HUES48 (cell line): Measurements from ENCODE around the gene ZNF679.
"Not testable (repeated sequence)": the region's sequence is repeated elsewhere in the genome, so short reads cannot be mapped to it uniquely, and the experiment has no call there.

Experiments used
- H3K27ac ChIP-seq: one replicate; pipeline ENCODE4 v1.7.0; 2013; ENCODE audit warnings: low read depth, low read length, inconsistent platforms
- H3K27me3 ChIP-seq: 2 replicates; pipeline ENCODE4 v1.6.1; 2013; ENCODE audit warnings: mild to moderate bottlenecking, low read length; ENCODE audit not compliant: control insufficient read depth, insufficient read depth
- H3K36me3 ChIP-seq: 2 replicates; pipeline ENCODE4 v1.6.1; 2013; ENCODE audit warnings: low read length; ENCODE audit not compliant: control insufficient read depth, insufficient read depth
- H3K4me1 ChIP-seq: 2 replicates; pipeline ENCODE4 v1.6.1; 2013; ENCODE audit warnings: mild to moderate bottlenecking, low read length; ENCODE audit not compliant: control insufficient read depth, insufficient read depth
- H3K4me3 ChIP-seq: 2 replicates; pipeline ENCODE4 v1.5.1; 2013; ENCODE audit warnings: mild to moderate bottlenecking, low read depth, low read length
- H3K9ac ChIP-seq: 2 replicates; pipeline ENCODE4 v1.6.1; 2013; ENCODE audit warnings: mild to moderate bottlenecking, low read depth, low read length, moderate library complexity
- H3K9me3 ChIP-seq: 2 replicates; pipeline ENCODE4 v1.6.1; 2013; ENCODE audit warnings: low read length; ENCODE audit not compliant: control insufficient read depth, insufficient read depth

The ZNF679 gene

DNA sequence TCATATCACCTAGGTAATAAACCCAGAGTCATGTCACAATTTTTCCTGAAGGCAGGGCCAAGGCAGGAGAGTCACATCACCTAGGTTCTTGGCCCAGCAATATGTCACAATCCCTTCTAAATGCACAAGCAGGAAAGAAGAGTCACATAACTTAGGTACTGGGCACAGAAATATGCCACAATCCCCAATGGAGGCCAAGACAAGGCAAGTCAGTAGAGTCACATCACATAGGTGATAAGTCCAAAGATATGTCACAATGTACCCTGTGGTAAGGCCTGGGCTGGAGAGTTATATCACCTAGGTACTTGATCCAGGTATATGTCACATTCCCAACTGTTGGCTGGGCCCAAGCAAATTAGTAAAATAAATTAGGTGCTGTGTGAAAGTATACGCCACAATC is at the start of gene ZNF679:
TSS of gene ZNF679 (plus strand) at position 301 of the 400 bp plus-strand sequence. CDS start 20,644 bp downstream, outside the sequence.
- peaks cover 87% of the 10 kb centered on the region for H3K9me3 ChIP-seq
- H3K27ac ChIP-seq, H3K9ac ChIP-seq, H3K36me3 ChIP-seq, H3K4me3 ChIP-seq, H3K4me1 ChIP-seq, H3K27me3 ChIP-seq: not testable (repeated sequence)

GRCh38 chr7:64180989-64181388 is 47.3 kb upstream of the ZNF679 start:
- H3K27ac ChIP-seq = no peak overlapping the region
- H3K4me1 ChIP-seq = no peaks in the 10 kb centered on the region
- no peak overlapping the region for H3K4me3 ChIP-seq
- peaks cover 83% of the 10 kb centered on the region for H3K9me3 ChIP-seq
- no peak overlapping the region for H3K9ac ChIP-seq
- H3K27me3 ChIP-seq = no peaks in the 10 kb centered on the region
- H3K36me3 ChIP-seq = no peaks in the 10 kb centered on the region

- Histone ChIP-seq H3K27me3 (no peaks in the 10 kb centered on the region), H3K4me1 (no peaks in the 10 kb centered on the region), H3K36me3 (no peaks in the 10 kb centered on the region), H3K4me3 (no peak overlapping the region), H3K27ac (no peak overlapping the region), H3K9me3 (peaks cover 83% of the 10 kb centered on the region), H3K9ac (no peak overlapping the region)
Observed at GRCh38 chr7:64181586-64181985, 46.7 kb upstream of the ZNF679 start.

DNA sequence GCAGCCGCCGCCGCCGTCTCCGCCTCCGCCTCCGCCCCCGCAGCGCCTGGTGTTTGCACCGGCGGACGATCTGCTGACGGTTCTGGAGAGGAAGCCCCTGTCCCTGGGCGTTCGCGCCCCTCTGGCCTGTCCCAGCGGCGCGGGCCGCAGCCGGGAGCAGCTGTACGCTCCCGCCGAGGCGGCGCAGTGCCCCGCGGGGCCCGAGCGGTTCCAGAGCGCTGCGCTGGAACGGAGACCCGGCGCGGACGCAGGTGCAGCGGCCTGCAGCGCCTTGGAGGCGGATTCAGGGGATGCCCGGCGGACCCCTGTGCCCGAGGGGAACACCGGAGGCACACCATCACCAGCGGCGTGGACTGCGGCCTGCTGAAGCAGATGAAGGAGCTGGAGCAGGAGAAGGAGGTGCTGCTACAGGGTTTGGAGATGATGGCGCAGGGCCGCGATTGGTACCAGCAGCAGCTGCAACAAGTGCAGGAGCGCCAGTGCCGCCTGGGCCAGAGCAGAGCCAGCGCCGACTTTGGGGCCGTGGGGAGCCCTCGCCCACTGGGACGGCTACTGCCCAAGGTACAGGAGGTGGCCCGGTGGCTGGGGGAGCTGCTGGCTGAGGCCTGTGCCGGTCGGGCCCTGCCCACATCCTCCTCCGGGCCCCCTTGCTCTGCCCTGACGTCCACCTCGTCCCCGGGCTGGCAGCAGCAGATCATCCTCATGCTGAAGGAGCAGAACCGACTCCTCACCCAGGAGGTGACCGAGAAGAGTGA is 46.1 kb upstream of the ZNF679 start:
- no peaks in the 10 kb centered on the region for H3K36me3 ChIP-seq
- no peaks in the 10 kb centered on the region for H3K4me1 ChIP-seq
- no peak overlapping the region for H3K4me3 ChIP-seq
- peaks cover 83% of the 10 kb centered on the region for H3K9me3 ChIP-seq
- H3K27ac ChIP-seq = no peak overlapping the region
- H3K9ac ChIP-seq = no peak overlapping the region
- no peaks in the 10 kb centered on the region for H3K27me3 ChIP-seq

- H3K9ac ChIP-seq = no peak overlapping the region
- H3K27me3 ChIP-seq = no peaks in the 10 kb centered on the region
- no peak overlapping the region for H3K4me3 ChIP-seq
- no peak overlapping the region for H3K27ac ChIP-seq
- H3K4me1 ChIP-seq = no peaks in the 10 kb centered on the region
- no peaks in the 10 kb centered on the region for H3K36me3 ChIP-seq
- peaks cover 86% of the 10 kb centered on the region for H3K9me3 ChIP-seq
Observed at GRCh38 chr7:64183126-64183742, 45.0 kb upstream of the ZNF679 start.

GRCh38 chr7:64183827-64184372 is 44.4 kb upstream of the ZNF679 start:
- H3K27me3 ChIP-seq = no peaks in the 10 kb centered on the region

GRCh38 chr7:64184376-64184775 is 43.9 kb upstream of the ZNF679 start:
- Histone ChIP-seq H3K9me3 (peaks cover 91% of the 10 kb centered on the region), H3K9ac (no peak overlapping the region), H3K27ac (no peak overlapping the region), H3K4me1 (no peaks in the 10 kb centered on the region), H3K27me3 (no peaks in the 10 kb centered on the region), H3K4me3 (no peak overlapping the region), H3K36me3 (no peaks in the 10 kb centered on the region)

More at GRCh38 chr7:64183827-64184372, 44.4 kb upstream of the ZNF679 start:
- Histone ChIP-seq H3K4me3 (no peak overlapping the region), H3K36me3 (no peaks in the 10 kb centered on the region), H3K4me1 (no peaks in the 10 kb centered on the region), H3K9ac (no peak overlapping the region), H3K27ac (no peak overlapping the region), H3K9me3 (peaks cover 88% of the 10 kb centered on the region)

- Histone ChIP-seq H3K4me1 (no peaks in the 10 kb centered on the region), H3K36me3 (no peaks in the 10 kb centered on the region), H3K9ac (no peak overlapping the region), H3K27me3 (no peaks in the 10 kb centered on the region), H3K4me3 (no peak overlapping the region), H3K27ac (no peak overlapping the region), H3K9me3 (peaks cover 87% of the 10 kb centered on the region)
Observed at GRCh38 chr7:64187408-64187807, 40.9 kb upstream of the ZNF679 start.

- Histone ChIP-seq H3K4me3 (no peak overlapping the region), H3K4me1 (no peaks in the 10 kb centered on the region), H3K9ac (no peak overlapping the region), H3K36me3 (no peaks in the 10 kb centered on the region), H3K27ac (no peak overlapping the region), H3K9me3 (peaks cover 76% of the 10 kb centered on the region), H3K27me3 (no peaks in the 10 kb centered on the region)
Observed at GRCh38 chr7:64192148-64192704, 36.0 kb upstream of the ZNF679 start.

DNA sequence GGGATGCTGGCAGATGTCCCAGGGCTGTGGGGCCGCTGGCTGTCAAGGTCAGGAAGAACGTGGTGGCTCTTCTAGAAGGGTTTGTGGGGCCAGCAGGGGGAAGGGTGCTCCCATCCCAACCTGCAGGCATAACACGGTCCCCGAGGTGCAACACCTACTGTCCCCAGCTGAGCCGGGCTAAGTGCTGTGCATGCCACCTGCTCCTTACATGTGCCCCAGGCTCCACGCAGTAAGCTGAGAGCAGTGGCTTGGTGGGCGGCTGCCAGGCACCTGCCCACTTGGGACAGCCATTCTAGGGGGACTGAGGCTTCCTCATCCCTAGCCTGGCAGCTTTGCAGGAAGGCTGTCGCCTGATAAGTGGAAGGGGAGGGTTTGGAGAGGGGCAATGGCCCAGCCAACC is 35.5 kb upstream of the ZNF679 start:
- Histone ChIP-seq H3K4me3 (no peak overlapping the region; the same call in 1 of the 2 replicates), H3K27ac (no peak overlapping the region), H3K4me1 (no peaks in the 10 kb centered on the region), H3K9me3 (peaks cover 71% of the 10 kb centered on the region), H3K27me3 (no peaks in the 10 kb centered on the region), H3K36me3 (no peaks in the 10 kb centered on the region), H3K9ac (no peak overlapping the region)

GRCh38 chr7:64206903-64207302 is 21.4 kb upstream of the ZNF679 start, which contains the start of gene ZNF735:
ZNF735 (plus strand) TSS chr7:64207203; CDS start chr7:64207203, 0 bp downstream.
- no peak within 1 kb of the TSS for H3K4me3 ChIP-seq

More at GRCh38 chr7:64206903-64207302, 21.4 kb upstream of the ZNF679 start, which contains the start of gene ZNF735:
- H3K27me3 ChIP-seq = no peaks in the 10 kb centered on the region
- H3K9me3 ChIP-seq = peaks cover 82% of the 10 kb centered on the region
- no peaks in the 10 kb centered on the region for H3K4me1 ChIP-seq
- H3K27ac ChIP-seq = no peak within 1 kb of the TSS
- no peak within 1 kb of the TSS for H3K9ac ChIP-seq
- no peaks in the 10 kb centered on the region for H3K36me3 ChIP-seq
